Vagina (tissue), 2 donors: ENCODE measurements around the gene SKA2. TPM values are rescaled to one million over a fixed set of nuclear protein-coding genes. Genes with fewer than 3 reads are reported as not detected.
"Not testable (repeated sequence)": the region's sequence is repeated elsewhere in the genome, so short reads cannot be mapped to it uniquely, and the experiment has no call there.

Source experiments
- DNase-seq, 2 donors: peaks; one replicate each; pipeline ENCODE4 v3.0.0-alpha.2; 2017; ENCODE audit errors: extremely low spot score in 2 of 2
- H3K27ac ChIP-seq: fragments of 200-600 bp; sonication (generic); one replicate; pipeline ENCODE4 v1.5.1; 2019
- H3K27me3 ChIP-seq: fragments of 200-600 bp; sonication (generic); one replicate; pipeline ENCODE4 v1.5.1; 2019
- H3K36me3 ChIP-seq, 2 donors: fragments of 200-600 bp; sonication (generic); one replicate each; pipeline ENCODE4 v1.5.1; 2017 to 2019
- H3K4me1 ChIP-seq: fragments of 200-600 bp; sonication (generic); one replicate; pipeline ENCODE4 v1.5.1; 2019
- H3K4me3 ChIP-seq, 2 donors: fragments of 200-600 bp; sonication (generic); 1 replicate in 1 of 2; 2 replicates in 1 of 2; pipeline ENCODE4 v1.5.1; 2016 to 2019
- H3K9me3 ChIP-seq: fragments of 200-600 bp; sonication (generic); one replicate; pipeline ENCODE4 v1.5.1; 2019
- POLR2A ChIP-seq, 2 donors: fragments of 450-650 bp; IDR thresholded peaks; one replicate each; pipeline ENCODE4 v1.6.1; 2017; ENCODE audit warnings: antibody characterized with exemption in 2 of 2, mild to moderate bottlenecking in 2 of 2, moderate library complexity in 2 of 2
- POLR2AphosphoS5 ChIP-seq, 2 donors: sonication (generic); formaldehyde crosslinking; IDR thresholded peaks; one replicate each; pipeline ENCODE4 v1.9.0; 2017; ENCODE audit warnings: antibody characterized with exemption in 2 of 2, mild to moderate bottlenecking in 2 of 2, low read depth in 1 of 2; ENCODE audit not compliant: insufficient read depth in 1 of 2
- intact Hi-C: fragments of 100-400 bp; cut with DNase I; formaldehyde crosslinking; loops from one replicate; pipeline ENCODE4 v1.15.1; 2023
- total RNA-seq: library from RNA; depleted of rRNA; stranded (reverse); fragments of >200 nt; gene quantifications from one replicate; pipeline ENCODE4 v1.2.3, GENCODE V29; 2016
- TF ChIP-seq, protein P1 (sequence below), 3 experiments: fragments of 450-650 bp in 2 of 3; fragments of 200-600 bp in 1 of 3; sonication (generic) in 1 of 3; IDR thresholded peaks; one replicate each; pipeline ENCODE4 v1.5.1; 2017 to 2019; ENCODE audit warnings: antibody characterized with exemption in 3 of 3, mild to moderate bottlenecking in 2 of 3, moderate library complexity in 2 of 3

Gene SKA2
- total RNA-seq, 1 donor from 2014 or later = 143 TPM

- no peak overlapping the region for H3K4me3 ChIP-seq
- no peaks in the 10 kb centered on the region for H3K27me3 ChIP-seq
- intact Hi-C loops = no loop called here
- peaks cover 12% of the 10 kb centered on the region for H3K4me1 ChIP-seq
- no peaks in the 10 kb centered on the region for H3K9me3 ChIP-seq
- no peaks in the 10 kb centered on the region for H3K36me3 ChIP-seq
- no peak overlapping the region for H3K27ac ChIP-seq
- no peak for TF ChIP-seq POLR2AphosphoS5 (IDR thresholded peaks at IDR 0.05; ENCODE audit: insufficient read depth in 1 of 2, low read depth in 1 of 2)
- no peak for DNase-seq
Measured at GRCh38 chr17:59149051-59149450, 5.9 kb downstream of the SKA2 start.

DNA sequence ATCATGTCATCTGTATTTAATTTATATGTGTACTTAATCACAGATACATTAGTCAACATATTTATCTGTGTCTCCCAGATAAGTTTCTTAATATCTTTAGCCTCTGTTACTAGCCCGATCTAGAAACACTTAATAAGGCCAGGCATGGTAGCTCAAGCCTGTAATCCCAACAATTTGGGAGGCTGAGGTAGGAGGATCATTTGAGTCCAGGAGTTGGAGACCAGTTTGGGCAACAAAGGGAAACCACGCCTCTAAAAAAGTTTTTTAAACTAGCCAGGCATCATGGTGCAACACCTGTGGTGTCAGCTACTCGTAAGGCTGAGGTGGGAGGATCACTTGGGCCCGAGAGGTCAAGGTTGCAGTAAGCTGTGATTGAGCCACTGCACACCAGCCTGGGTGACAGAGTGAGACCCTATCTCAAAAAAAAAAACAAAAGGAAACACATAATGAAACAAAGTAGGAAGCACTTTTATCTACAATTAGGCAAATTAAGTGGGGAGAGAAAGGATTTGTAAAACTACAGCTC lies 9.4 kb downstream of the SKA2 start:
- no peaks in the 10 kb centered on the region for H3K27me3 ChIP-seq
- no peak for DNase-seq
- H3K4me1 ChIP-seq = no peaks in the 10 kb centered on the region
- intact Hi-C loops = no loop called here
- TF ChIP-seq POLR2A (IDR thresholded peaks at IDR 0.05) (no peak), POLR2AphosphoS5 (IDR thresholded peaks at IDR 0.05; ENCODE audit: insufficient read depth in 1 of 2, low read depth in 1 of 2) (no peak)
- TF ChIP-seq, protein P1, sequence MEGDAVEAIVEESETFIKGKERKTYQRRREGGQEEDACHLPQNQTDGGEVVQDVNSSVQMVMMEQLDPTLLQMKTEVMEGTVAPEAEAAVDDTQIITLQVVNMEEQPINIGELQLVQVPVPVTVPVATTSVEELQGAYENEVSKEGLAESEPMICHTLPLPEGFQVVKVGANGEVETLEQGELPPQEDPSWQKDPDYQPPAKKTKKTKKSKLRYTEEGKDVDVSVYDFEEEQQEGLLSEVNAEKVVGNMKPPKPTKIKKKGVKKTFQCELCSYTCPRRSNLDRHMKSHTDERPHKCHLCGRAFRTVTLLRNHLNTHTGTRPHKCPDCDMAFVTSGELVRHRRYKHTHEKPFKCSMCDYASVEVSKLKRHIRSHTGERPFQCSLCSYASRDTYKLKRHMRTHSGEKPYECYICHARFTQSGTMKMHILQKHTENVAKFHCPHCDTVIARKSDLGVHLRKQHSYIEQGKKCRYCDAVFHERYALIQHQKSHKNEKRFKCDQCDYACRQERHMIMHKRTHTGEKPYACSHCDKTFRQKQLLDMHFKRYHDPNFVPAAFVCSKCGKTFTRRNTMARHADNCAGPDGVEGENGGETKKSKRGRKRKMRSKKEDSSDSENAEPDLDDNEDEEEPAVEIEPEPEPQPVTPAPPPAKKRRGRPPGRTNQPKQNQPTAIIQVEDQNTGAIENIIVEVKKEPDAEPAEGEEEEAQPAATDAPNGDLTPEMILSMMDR (IDR thresholded peaks at IDR 0.05) = no peak
- no peaks in the 10 kb centered on the region for H3K36me3 ChIP-seq
- H3K27ac ChIP-seq = no peak overlapping the region
- H3K4me3 ChIP-seq = no peak overlapping the region
- no peaks in the 10 kb centered on the region for H3K9me3 ChIP-seq

GRCh38 chr17:59141860-59142259 lies 13.1 kb downstream of the SKA2 start:
- H3K4me3 ChIP-seq = no peak overlapping the region
- no peaks in the 10 kb centered on the region for H3K4me1 ChIP-seq
- no peaks in the 10 kb centered on the region for H3K27me3 ChIP-seq
- DNase-seq = no peak
- H3K27ac ChIP-seq = no peak overlapping the region
- no peaks in the 10 kb centered on the region for H3K36me3 ChIP-seq
- no peaks in the 10 kb centered on the region for H3K9me3 ChIP-seq
- intact Hi-C loops = no loop called here
- TF ChIP-seq POLR2AphosphoS5 (IDR thresholded peaks at IDR 0.05; ENCODE audit: insufficient read depth in 1 of 2, low read depth in 1 of 2) (no peak), POLR2A (IDR thresholded peaks at IDR 0.05) (no peak)
- TF ChIP-seq, protein P1 (IDR thresholded peaks at IDR 0.05) = no peak

GRCh38 chr17:59139939-59140338 lies 15.0 kb downstream of the SKA2 start:
- no peaks in the 10 kb centered on the region for H3K9me3 ChIP-seq
- intact Hi-C loops = no loop called here
- H3K36me3 ChIP-seq = no peaks in the 10 kb centered on the region
- TF ChIP-seq POLR2AphosphoS5 (IDR thresholded peaks at IDR 0.05; ENCODE audit: insufficient read depth in 1 of 2, low read depth in 1 of 2) (no peak), POLR2A (IDR thresholded peaks at IDR 0.05) (no peak)
- TF ChIP-seq, protein P1 (IDR thresholded peaks at IDR 0.05) = no peak
- no peaks in the 10 kb centered on the region for H3K4me1 ChIP-seq
- H3K27ac ChIP-seq = no peak overlapping the region
- no peak overlapping the region for H3K4me3 ChIP-seq
- no peak for DNase-seq
- H3K27me3 ChIP-seq = no peaks in the 10 kb centered on the region

- H3K27me3 ChIP-seq, H3K4me1 ChIP-seq, intact Hi-C loops, H3K36me3 ChIP-seq, H3K27ac ChIP-seq, H3K9me3 ChIP-seq, H3K4me3 ChIP-seq, DNase-seq: not testable (repeated sequence)
Measured at GRCh38 chr17:59138339-59138738, 16.6 kb downstream of the SKA2 start.

DNA sequence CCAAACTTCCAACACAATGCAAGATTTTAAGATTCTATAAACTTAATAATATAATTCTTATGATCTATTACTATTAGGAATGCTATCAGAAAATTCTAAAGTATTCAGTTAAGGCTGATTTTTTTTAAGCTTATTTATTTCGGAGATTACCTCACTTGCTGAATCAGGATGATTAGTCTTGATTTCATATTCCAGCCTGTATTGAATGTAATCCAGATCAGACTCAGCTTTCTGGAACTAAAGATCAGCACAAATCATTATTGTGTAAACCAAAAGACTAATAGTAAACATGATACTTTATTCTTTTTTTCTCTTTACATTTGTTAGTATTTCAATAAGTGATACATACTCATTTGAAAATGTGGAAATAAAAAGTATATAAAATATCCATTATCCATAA lies 23.9 kb downstream of the SKA2 start:
- intact Hi-C loops = no loop called here
- no peaks in the 10 kb centered on the region for H3K4me1 ChIP-seq
- H3K27ac ChIP-seq = no peak overlapping the region
- peaks cover 0 to 12% of the 10 kb centered on the region in 2 donors for H3K36me3 ChIP-seq
- no peak for TF ChIP-seq POLR2AphosphoS5 (IDR thresholded peaks at IDR 0.05; ENCODE audit: insufficient read depth in 1 of 2, low read depth in 1 of 2)
- TF ChIP-seq, protein P1 (IDR thresholded peaks at IDR 0.05) = no peak
- no peak for TF ChIP-seq POLR2A (IDR thresholded peaks at IDR 0.05)
- H3K4me3 ChIP-seq = no peak overlapping the region
- H3K9me3 ChIP-seq = no peaks in the 10 kb centered on the region
- no peaks in the 10 kb centered on the region for H3K27me3 ChIP-seq
- DNase-seq = no peak
